ENCODE results near the gene HRH3. TPM values are rescaled to one million over a fixed set of nuclear protein-coding genes. Genes with fewer than 3 reads are reported as not detected.

Gene HRH3
- total RNA-seq, 2 experiments from 2014 or later: not detected

DNA sequence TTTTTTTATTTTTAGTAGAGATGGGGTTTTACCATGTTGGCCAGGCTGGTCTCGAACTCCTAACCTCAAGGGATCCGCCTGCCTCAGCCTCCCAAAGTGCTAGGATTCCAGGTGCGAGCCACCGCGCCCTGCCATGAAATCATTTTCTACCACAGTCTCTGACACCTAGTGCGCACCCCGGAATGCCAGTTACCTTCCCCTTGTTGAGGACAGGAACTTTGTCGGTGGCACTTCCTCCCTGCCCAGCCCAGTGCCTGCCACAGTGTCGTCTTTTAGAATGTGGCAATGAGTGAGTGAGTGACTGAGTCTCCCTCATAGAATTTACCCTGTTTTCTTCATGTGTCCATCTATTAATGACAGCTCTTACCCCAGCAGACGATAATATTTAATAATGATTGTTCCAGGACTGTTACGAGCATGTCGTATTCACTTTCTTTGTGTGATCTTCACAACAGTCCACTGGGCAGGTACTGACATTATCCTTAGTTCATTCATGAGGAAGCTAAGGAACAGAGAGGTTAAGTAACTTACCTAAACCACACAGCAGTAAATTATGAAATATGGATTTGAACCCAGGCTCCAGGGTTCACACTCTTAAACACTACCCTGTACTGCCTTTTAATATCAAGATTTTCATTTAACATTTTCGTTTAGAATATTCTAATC lies 20.1 kb upstream of the HRH3 start:
- CTCF ChIA-PET: interaction anchor here (0.9 kb wide), 1 partner anchor 229 kb away, joined by 3 read pairs; no protein-coding TSS in a partner anchor
- peak overlapping the region; percentile 1 for H3K27ac Mint-ChIP-seq

DNA sequence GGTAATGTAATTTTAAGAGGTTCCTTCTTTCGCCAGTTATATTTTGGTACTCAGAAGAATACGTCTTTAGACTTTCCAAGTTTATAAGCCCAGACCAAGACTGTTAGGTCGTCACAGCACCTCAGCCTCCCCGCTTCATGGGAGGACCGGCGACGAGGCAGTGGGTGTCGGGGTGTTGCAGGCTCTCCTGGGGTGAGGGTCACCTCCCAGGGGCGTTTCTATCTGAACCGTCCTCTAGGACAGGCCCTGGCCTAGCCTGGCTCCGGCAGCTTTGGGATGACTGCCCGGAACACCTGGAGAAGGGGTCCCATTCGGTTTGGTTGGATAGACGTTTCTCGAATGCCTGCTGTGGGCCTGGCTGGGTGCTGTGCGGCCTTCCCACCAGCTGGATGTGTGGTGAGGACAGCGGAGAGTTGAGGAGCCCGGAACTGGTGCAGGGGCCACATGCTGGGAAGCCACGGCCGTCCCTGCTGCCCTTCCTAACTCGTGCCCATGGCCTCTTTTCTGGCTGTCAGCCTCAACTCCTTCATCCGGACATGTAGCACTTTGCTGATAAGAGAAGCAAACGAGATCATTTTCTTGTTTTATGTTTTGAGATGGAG lies 19.3 kb upstream of the HRH3 start:
- ChIA-PET POLR2A (no interaction called here), CTCF (no interaction called here)
- H3K27ac Mint-ChIP-seq: peak overlapping the region; percentile 87
- H3K36me3 Mint-ChIP-seq (ENCODE audit: low read depth): peaks cover 5% of the 10 kb centered on the region
- no peaks in the 10 kb centered on the region for H3K27me3 Mint-ChIP-seq
- no peaks in the 10 kb centered on the region for H3K9me3 Mint-ChIP-seq
- DNase-seq: no peak
- H3K4me1 Mint-ChIP-seq: peaks cover 44% of the 10 kb centered on the region
- peak overlapping the region; percentile 81 for H3K4me3 Mint-ChIP-seq

More for the DNA sequence above, 20.1 kb upstream of the HRH3 start:
- Mint-ChIP-seq H3K36me3 (ENCODE audit: low read depth) (peaks cover 5% of the 10 kb centered on the region), H3K27me3 (no peaks in the 10 kb centered on the region), H3K4me3 (peak overlapping the region; percentile 81), H3K4me1 (peaks cover 51% of the 10 kb centered on the region), H3K9me3 (no peaks in the 10 kb centered on the region)
- DNase-seq: no peak
- POLR2A ChIA-PET: no interaction called here

DNA sequence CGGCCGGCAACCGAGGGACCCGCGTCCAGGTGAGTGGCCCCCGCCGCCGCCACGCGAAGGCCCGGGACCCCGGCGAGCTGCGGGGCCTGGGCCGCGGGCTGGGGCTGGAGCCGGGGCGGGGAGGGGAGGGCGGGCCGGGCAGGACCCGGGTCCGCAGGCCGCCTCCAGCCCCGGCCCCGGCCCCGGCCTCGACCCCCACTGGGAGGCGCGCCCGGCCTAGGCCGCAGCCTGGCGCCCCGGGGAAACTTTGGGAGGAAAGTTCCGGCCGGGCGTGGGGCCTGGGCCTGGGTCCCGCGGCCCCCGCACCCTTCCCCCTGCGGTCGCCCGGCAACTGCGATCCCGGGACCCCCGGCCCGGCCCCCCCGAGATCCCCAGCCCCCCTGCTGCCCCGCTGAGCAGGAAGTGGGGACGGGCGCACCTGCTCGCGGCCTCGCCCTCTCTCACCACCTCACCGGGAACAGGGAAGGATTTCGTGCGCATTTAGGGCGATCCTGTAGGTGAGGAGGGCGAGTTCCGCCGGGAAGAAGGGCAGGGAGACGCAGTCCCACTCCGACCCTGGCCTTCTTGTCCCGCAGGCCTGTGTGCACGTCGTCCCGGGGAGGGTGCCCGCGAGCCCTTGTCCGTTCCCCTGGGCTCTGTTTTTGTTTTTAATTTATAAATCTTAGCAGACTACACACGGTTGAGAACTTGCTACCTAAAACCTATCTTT lies 18.6 kb upstream of the HRH3 start:
- CTCF ChIA-PET: no interaction called here
- Mint-ChIP-seq H3K27ac (peak overlapping the region; percentile 87), H3K4me1 (peaks cover 41% of the 10 kb centered on the region), H3K9me3 (no peaks in the 10 kb centered on the region), H3K4me3 (peak overlapping the region; percentile 81), H3K36me3 (ENCODE audit: low read depth) (peaks cover 5% of the 10 kb centered on the region), H3K27me3 (no peaks in the 10 kb centered on the region)
- POLR2A ChIA-PET: no interaction called here
- peak; percentile 26 for DNase-seq

DNA sequence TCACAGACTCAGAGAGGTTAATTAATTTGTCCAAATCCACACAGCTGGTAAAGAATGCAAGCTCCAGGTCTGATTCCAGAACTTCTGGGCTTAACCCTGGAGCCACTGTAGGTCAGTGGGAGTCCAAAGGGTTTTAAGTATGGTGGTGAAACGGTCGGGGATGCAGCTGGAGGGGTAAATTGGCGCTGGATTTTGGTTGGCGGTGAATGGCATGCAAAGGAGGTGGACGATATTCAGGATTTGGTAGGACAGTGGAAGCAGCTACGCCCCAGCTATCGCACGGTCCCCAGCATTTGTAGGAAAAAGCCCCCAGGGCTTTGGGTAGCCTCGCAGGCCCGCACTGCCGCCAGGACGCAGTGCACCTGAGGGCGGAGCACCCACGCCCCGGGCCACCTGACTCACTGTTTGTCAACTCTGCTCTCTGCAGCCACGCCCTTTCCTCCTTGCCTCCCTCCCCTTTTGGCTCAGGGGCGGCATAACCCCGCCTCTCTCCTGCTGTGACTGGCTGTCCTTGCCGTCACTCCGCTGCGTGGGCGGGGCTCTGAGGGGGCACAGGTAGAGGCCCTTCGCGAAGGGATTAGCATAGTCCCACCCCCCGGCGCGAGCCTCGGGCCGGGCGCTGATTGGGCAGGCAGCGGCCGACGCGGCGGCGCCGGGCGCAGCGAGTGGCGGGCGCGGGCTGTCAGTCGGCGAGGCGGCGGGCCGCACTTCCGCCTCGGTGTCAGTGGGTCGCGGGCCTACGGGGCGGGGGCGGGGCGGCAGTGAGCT lies 17.9 kb upstream of the HRH3 start, which contains the start of gene OSBPL2:
Gene OSBPL2, plus strand, starts transcription at position 721 of the 768 bp plus-strand sequence. CDS start 17,664 bp downstream, outside the sequence.
- DNase-seq: peak; percentile 100
- Mint-ChIP-seq H3K27me3 (no peaks in the 10 kb centered on the region), H3K4me1 (peaks cover 41% of the 10 kb centered on the region), H3K27ac (peak within 1 kb of the TSS; percentile 91), H3K4me3 (peak within 1 kb of the TSS; percentile 81), H3K9me3 (no peaks in the 10 kb centered on the region), H3K36me3 (ENCODE audit: low read depth) (peaks cover 5% of the 10 kb centered on the region)
- ChIA-PET POLR2A (no interaction called here), CTCF (no interaction called here)

DNA sequence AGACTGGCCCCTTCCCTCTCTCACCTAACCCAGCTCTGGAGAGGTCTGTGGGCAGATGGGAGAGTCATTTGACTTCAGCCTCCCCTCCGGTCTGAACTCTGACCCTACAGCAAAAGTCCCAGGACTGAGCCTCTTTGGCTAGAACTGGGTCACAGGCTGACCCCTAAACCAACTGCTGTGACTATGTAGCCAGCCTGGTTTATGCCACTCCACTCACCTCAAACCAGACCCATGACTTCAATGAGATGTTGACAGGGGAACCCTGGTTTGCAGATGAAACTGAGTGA lies 17.4 kb upstream of the HRH3 start:
- CTCF ChIA-PET: no interaction called here

DNA sequence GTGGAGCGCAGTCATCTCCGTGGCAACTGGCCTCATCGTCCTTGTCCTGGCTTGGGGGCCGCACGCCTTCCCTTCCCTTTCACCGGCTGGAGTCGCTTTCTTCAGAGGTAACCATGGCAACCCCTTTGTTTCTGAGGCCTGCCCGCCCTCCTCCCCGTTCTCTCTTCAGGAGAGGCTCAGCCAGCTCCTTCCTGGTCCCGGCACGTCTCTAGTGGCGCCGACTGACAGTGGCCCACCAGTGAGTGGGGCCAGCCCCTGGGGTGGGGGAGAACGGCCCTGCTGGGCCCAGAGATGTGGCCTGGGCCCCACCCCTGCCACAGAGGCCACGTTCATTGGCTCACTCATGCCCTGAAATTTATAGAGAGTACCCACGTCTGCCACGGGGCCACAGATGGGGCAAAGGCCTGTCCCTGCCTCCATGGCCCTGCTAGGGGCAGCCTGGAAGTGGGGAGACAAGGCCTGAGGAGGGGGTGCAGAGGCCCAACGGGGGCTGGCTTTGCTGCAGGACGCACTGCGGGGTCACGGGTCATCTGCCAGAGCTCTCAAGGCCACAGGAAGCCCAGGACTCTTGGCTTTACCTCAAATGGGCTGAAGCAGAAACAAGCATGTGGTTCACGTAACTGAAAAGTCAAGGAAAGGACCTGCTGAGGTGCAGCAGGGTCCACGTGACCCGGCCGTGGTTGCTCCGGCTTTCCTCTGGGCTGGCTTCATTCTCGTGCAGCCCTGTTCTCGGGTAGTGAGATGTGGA lies 16.9 kb upstream of the HRH3 start:
- Mint-ChIP-seq H3K27ac (no peak overlapping the region), H3K36me3 (ENCODE audit: low read depth) (peaks cover 5% of the 10 kb centered on the region), H3K27me3 (no peaks in the 10 kb centered on the region), H3K4me3 (no peak overlapping the region), H3K4me1 (peaks cover 33% of the 10 kb centered on the region), H3K9me3 (no peaks in the 10 kb centered on the region)
- DNase-seq: no peak
- ChIA-PET POLR2A (no interaction called here), CTCF (interaction anchor here (2.0 kb wide), 1 partner anchor 14 kb away, joined by 5 read pairs; no protein-coding TSS in a partner anchor)

More for the DNA sequence above, 17.4 kb upstream of the HRH3 start:
- H3K4me1 Mint-ChIP-seq: peaks cover 38% of the 10 kb centered on the region
- H3K27me3 Mint-ChIP-seq: no peaks in the 10 kb centered on the region
- H3K27ac Mint-ChIP-seq: peak overlapping the region; percentile 91
- H3K4me3 Mint-ChIP-seq: peak overlapping the region; percentile 69
- H3K9me3 Mint-ChIP-seq: no peaks in the 10 kb centered on the region
- no peak for DNase-seq
- POLR2A ChIA-PET: no interaction called here
- H3K36me3 Mint-ChIP-seq (ENCODE audit: low read depth): peaks cover 5% of the 10 kb centered on the region

DNA sequence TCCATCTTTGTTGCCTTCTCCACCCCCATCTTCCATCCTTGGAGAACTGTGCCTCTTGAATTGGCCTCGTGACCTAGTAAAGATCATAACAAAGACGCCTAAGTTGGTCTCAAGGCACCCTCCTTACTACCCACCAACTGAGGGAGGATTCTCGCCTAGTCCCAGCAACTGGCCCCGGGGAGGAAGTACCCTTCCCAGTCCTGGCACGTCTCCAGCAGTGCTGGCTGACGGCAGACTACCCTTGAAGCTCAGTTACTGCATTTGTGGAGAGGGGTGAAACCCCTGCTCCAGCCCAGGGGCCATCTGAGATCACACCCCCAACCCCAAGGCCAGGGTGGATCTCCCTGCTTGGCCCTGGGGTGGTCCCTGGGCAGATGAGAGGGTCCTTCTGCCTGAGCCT lies 16.1 kb upstream of the HRH3 start:
- Mint-ChIP-seq H3K27ac (peak overlapping the region; percentile 11), H3K27me3 (no peaks in the 10 kb centered on the region), H3K4me1 (peaks cover 26% of the 10 kb centered on the region), H3K4me3 (no peak overlapping the region), H3K9me3 (no peaks in the 10 kb centered on the region), H3K36me3 (ENCODE audit: low read depth) (no peaks in the 10 kb centered on the region)
- DNase-seq: no peak
- CTCF ChIA-PET: interaction anchor here (2.0 kb wide), 1 partner anchor 13 kb away, joined by 5 read pairs; no protein-coding TSS in a partner anchor
- POLR2A ChIA-PET: no interaction called here

DNA sequence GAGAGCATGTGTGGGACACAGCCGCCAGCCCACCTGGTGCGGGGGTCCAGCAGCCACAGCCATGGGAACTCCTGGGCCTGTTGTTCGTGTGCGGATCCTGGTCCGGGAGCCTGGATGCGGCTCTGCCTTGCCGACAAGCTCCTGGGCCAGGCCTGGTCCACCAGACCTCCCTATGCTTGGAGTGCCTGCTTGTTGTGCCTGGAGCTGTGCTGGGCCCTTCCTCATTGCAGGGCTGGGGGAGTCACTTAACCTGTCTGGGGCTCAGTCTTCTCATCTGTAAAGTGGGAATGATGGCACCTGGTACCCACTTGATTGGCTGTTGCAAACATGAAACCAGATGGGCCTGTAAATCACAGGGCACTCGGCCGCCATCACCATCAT lies 15.7 kb upstream of the HRH3 start:
- Mint-ChIP-seq H3K4me3 (no peak overlapping the region), H3K27ac (peak overlapping the region; percentile 11), H3K4me1 (peaks cover 23% of the 10 kb centered on the region), H3K27me3 (no peaks in the 10 kb centered on the region), H3K36me3 (ENCODE audit: low read depth) (no peaks in the 10 kb centered on the region), H3K9me3 (no peaks in the 10 kb centered on the region)
- ChIA-PET CTCF (interaction anchor here (2.0 kb wide), 1 partner anchor 12 kb away, joined by 5 read pairs; no protein-coding TSS in a partner anchor), POLR2A (no interaction called here)
- DNase-seq: no peak

DNA sequence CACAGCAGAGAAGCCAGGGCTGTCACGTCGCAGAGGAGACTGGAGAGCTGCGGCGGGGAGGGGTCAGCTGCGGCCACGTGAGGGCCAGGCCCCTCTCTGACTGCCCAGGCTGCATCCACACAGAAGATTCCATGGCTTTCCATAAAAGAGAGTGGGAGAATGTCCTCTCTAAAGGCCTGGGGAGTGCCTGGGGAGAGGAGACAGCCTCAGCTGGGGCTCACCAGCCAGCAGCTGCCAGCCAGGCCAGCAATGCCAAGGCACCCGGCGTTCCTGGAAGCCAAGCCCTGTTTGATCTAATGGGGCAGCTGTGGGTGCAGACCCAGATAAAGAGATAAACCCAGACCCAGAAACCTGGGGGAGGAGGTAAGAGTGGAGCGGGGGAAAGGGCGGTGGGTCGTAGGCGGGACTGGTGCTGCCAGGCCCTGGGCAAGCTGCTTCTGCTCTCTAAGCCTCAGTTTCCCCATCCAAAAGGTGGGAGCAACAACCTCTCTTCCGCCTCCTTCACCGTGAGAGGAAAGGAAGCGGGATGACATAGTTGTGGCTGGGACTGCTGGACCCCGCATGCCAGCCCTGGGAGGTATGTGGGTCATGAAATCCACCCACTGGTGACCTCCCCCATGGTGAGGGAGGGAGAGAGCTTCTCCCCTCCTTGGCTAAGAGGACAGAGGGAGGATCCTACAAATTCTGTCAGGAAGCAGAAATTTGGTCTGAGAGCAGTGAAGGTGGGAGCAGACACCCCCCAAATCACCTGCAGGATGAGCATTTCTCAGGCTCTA lies 15.1 kb upstream of the HRH3 start:
- peaks cover 17% of the 10 kb centered on the region for H3K4me1 Mint-ChIP-seq
- no peak overlapping the region for H3K4me3 Mint-ChIP-seq
- H3K27me3 Mint-ChIP-seq: no peaks in the 10 kb centered on the region
- ChIA-PET POLR2A (no interaction called here), CTCF (interaction anchor here (0.9 to 2.0 kb wide), 2 partner anchors 12 to 175 kb away, joined by 5 to 6 read pairs; no protein-coding TSS in a partner anchor)
- no peaks in the 10 kb centered on the region for H3K9me3 Mint-ChIP-seq
- no peaks in the 10 kb centered on the region for H3K36me3 Mint-ChIP-seq (ENCODE audit: low read depth)
- DNase-seq: no peak
- no peak overlapping the region for H3K27ac Mint-ChIP-seq

DNA sequence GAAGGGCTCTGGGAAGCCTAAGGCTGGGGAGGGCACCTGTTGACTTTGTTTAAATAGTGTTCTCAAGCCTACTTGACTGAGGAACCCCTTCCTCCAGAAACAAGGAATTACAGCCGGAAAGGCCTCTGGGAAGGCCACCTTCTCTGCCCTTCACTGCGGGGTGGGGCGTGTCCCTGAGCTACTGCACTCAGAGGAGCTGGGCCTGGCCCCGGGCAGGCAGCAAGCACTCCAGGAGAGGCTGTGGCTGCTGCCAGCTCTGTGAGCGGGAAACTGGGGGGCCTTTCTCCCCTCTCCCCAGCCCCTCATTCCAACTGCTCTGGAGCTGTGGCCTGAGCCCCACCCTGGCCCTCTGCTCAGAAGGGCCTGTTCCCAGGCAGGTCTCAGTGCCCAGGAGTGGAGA lies 14.3 kb upstream of the HRH3 start:
- Mint-ChIP-seq H3K36me3 (ENCODE audit: low read depth) (no peaks in the 10 kb centered on the region), H3K4me1 (peaks cover 10% of the 10 kb centered on the region), H3K27me3 (no peaks in the 10 kb centered on the region), H3K27ac (no peak overlapping the region), H3K4me3 (no peak overlapping the region), H3K9me3 (no peaks in the 10 kb centered on the region)
- POLR2A ChIA-PET: no interaction called here
- CTCF ChIA-PET: interaction anchor here (0.9 kb wide), 1 partner anchor 176 kb away, joined by 6 read pairs; no protein-coding TSS in a partner anchor
- DNase-seq: no peak

GRCh38 chr20:62233684-62234083 lies 13.6 kb upstream of the HRH3 start:
- Mint-ChIP-seq H3K36me3 (ENCODE audit: low read depth) (no peaks in the 10 kb centered on the region), H3K27me3 (no peaks in the 10 kb centered on the region), H3K9me3 (no peaks in the 10 kb centered on the region), H3K4me1 (peaks cover 6% of the 10 kb centered on the region), H3K27ac (no peak overlapping the region), H3K4me3 (no peak overlapping the region)
- no peak for DNase-seq
- CTCF ChIA-PET: no interaction called here
- POLR2A ChIA-PET: no interaction called here
